ENCODE results near the gene HES1. TPM values are rescaled to one million over a fixed set of nuclear protein-coding genes. Genes with fewer than 3 reads are reported as not detected.

HES1 gene
- total RNA-seq, 1 experiment from 2014 or later = 44.1 TPM

GRCh38 chr3:194154346-194154745, 18.4 kb downstream of the HES1 start:
- no peak for DNase-seq (ENCODE audit: low read depth in 1 of 2, low spot score in 2 of 2)
- Histone ChIP-seq H3K4me3 (no peak overlapping the region), H3K36me3 (no peaks in the 10 kb centered on the region), H3K27ac (no peak overlapping the region), H3K4me1 (replicated peaks) (0 out of 2 replicates have a peak, but pooled peaks cover 4% of the 10 kb centered on the region), H3K9me3 (replicated peaks) (no peaks in the 10 kb centered on the region), H3K27me3 (replicated peaks) (no peaks in the 10 kb centered on the region)

GRCh38 chr3:194156095-194156494, 20.1 kb downstream of the HES1 start:
- H3K9me3 ChIP-seq (replicated peaks) = no peaks in the 10 kb centered on the region
- H3K27ac ChIP-seq = no peak overlapping the region
- H3K4me3 ChIP-seq = no peak overlapping the region
- no peak for DNase-seq (ENCODE audit: low read depth in 1 of 2, low spot score in 2 of 2)
- no peaks in the 10 kb centered on the region for H3K4me1 ChIP-seq (replicated peaks)
- no peaks in the 10 kb centered on the region for H3K27me3 ChIP-seq (replicated peaks)
- H3K36me3 ChIP-seq = no peaks in the 10 kb centered on the region

GRCh38 chr3:194158942-194159439, 23.0 kb downstream of the HES1 start:
- Histone ChIP-seq H3K9me3 (replicated peaks) (no peaks in the 10 kb centered on the region), H3K36me3 (no peaks in the 10 kb centered on the region), H3K4me3 (no peak overlapping the region), H3K4me1 (replicated peaks) (no peaks in the 10 kb centered on the region), H3K27me3 (replicated peaks) (no peaks in the 10 kb centered on the region), H3K27ac (no peak overlapping the region)
- no peak for DNase-seq (ENCODE audit: low read depth in 1 of 2, low spot score in 2 of 2)

DNA sequence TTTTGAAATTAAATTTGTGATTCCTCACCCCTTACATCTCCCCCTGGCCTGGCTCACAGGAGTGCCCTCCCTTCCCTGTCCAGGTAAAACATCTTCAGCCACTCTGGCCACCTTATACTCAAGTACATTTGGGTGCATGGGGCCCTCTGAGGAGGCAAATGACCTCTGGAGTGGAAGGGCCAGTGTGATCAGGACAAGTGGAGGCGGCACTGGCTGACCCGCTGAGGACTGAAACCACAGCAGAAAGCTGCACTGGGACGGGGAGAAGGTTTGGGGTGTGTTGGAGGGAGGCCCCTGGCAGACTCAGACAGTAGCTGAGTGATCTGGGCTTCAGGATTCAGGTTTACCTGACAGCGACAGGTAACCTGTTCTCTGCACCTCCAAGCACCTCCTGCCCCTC, 24.2 kb downstream of the HES1 start:
- no peaks in the 10 kb centered on the region for H3K9me3 ChIP-seq (replicated peaks)
- H3K4me1 ChIP-seq (replicated peaks) = no peaks in the 10 kb centered on the region
- no peak overlapping the region for H3K4me3 ChIP-seq
- no peak for DNase-seq (ENCODE audit: low read depth in 1 of 2, low spot score in 2 of 2)
- no peaks in the 10 kb centered on the region for H3K36me3 ChIP-seq
- no peaks in the 10 kb centered on the region for H3K27me3 ChIP-seq (replicated peaks)
- no peak overlapping the region for H3K27ac ChIP-seq

- DNase-seq (ENCODE audit: low read depth in 1 of 2, low spot score in 2 of 2) = no peak
- H3K9me3 ChIP-seq (replicated peaks) = no peaks in the 10 kb centered on the region
- H3K4me3 ChIP-seq = no peak overlapping the region
- H3K27ac ChIP-seq = no peak overlapping the region
- no peaks in the 10 kb centered on the region for H3K36me3 ChIP-seq
- no peaks in the 10 kb centered on the region; the same call in 1 of the 2 replicates for H3K4me1 ChIP-seq (replicated peaks)
- no peaks in the 10 kb centered on the region for H3K27me3 ChIP-seq (replicated peaks)
These were observed 25.4 kb downstream of the HES1 start for GRCh38 chr3:194161131-194162045.

DNA sequence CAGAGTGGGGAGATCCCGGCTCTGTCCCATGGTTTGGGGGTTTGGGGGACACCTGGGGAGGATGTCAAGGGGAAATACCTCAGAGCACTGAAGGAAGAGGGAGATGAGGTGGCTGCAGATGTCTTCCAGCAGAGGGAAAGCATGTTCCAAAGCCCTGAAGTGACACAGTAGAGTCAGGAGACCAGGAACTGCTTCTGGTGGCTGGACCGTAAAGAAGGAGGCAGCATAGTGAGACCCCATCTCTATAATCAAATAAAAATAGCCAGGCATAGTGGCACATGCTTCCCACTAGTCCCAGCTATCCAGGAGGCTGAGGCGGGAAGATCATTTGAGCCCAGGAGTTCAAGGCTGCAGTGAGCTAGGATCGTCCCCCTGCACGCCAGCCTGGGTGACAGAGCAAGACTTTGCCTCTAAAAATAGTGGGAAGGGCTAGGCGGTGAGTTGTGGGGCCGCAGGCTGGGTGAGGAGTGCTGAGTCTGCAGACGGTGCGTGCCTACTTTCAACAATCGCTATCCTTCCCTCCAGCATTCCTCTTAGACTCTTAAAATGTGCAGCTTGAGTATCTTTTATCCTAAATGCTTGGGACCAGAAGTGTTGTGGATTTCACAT, 26.2 kb downstream of the HES1 start:
- Histone ChIP-seq H3K4me3 (no peak overlapping the region), H3K27me3 (replicated peaks) (no peaks in the 10 kb centered on the region), H3K4me1 (replicated peaks) (peaks cover 6% of the 10 kb centered on the region), H3K27ac (no peak overlapping the region), H3K36me3 (no peaks in the 10 kb centered on the region), H3K9me3 (replicated peaks) (no peaks in the 10 kb centered on the region)
- DNase-seq (ENCODE audit: low read depth in 1 of 2, low spot score in 2 of 2) = no peak

DNA sequence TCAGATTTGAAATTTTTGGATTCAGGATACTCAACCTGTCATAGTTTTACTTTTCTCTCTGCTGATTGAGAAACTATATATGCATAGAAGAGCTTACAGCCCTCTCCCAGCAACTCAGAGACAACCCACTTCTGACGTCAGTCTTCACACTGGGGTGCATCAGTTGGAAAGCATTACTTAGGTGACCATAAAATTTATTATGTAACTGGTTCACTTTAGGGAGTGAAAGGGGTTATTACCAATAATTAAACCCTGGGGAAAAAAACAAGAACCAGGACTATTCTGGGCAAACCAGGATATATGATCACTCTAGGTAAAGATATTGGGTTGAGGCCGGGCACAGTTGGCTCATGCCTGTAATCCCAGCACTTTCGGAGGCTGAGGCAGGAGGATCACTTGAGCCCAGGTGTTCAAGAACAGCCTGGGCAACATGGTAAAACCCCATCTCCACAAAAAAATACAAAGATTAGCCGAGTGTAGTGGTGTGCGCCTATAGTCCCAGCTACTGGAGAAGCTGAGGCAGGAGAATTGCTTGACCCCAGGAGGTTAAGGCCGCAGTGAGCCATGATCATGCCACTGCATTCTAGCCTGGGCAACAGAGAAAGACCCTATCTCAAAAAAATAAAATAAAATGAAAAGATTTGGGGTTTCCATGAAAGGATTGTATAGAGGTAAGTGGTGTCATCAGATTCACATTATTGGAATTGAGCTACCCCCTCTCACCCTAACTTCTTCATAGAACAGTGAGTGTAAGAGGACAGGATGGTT, 27.1 kb downstream of the HES1 start:
- DNase-seq (ENCODE audit: low read depth in 1 of 2, low spot score in 2 of 2) = no peak
- H3K27me3 ChIP-seq (replicated peaks) = no peaks in the 10 kb centered on the region
- H3K27ac ChIP-seq = no peak overlapping the region
- H3K9me3 ChIP-seq (replicated peaks) = no peaks in the 10 kb centered on the region
- H3K4me3 ChIP-seq = no peak overlapping the region
- no peaks in the 10 kb centered on the region for H3K36me3 ChIP-seq
- H3K4me1 ChIP-seq (replicated peaks) = peaks cover 6% of the 10 kb centered on the region

DNA sequence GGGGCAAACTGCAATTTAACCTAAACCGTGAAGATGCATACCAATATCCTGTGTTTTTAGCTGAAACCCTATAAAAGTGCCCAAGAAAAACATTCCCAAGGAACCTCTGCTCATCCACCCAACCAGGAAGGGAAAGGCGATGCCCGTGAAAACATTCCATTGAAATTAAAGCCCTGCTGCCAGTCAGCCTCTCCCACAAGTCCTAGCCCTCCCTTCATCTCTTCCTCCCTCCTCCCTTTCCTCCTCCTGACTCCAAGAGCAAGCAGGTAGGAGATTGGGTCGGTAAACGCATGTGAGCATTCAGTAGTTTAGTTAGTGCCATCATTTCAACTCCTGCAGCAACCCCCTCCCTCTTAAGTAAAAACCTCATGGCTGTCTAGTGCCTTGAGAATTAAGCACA, 27.7 kb downstream of the HES1 start:
- Histone ChIP-seq H3K9me3 (replicated peaks) (no peaks in the 10 kb centered on the region), H3K4me3 (no peak overlapping the region), H3K4me1 (replicated peaks) (peaks cover 6% of the 10 kb centered on the region), H3K27me3 (replicated peaks) (no peaks in the 10 kb centered on the region), H3K36me3 (no peaks in the 10 kb centered on the region), H3K27ac (no peak overlapping the region)
- DNase-seq (ENCODE audit: low read depth in 1 of 2, low spot score in 2 of 2) = no peak

DNA sequence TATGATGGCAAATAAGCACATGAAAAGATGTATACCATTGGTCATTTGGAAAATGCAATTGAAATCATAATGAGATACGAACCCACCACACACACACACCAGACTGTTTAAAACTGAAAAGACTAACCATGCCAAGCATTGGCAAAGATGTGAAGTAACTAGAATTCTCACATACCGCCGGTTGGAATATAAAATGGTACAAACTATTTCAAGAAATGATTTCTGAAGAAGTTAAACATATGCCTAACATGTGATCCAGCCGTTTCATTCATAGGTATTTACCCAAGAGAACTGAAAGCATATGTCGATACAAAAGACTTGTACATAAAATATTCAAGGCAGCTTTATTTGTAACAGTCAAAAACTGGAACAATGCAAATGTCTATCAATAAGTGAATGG, 28.9 kb downstream of the HES1 start:
- H3K27ac ChIP-seq = no peak overlapping the region
- no peak overlapping the region for H3K4me3 ChIP-seq
- no peaks in the 10 kb centered on the region for H3K36me3 ChIP-seq
- H3K9me3 ChIP-seq (replicated peaks) = no peaks in the 10 kb centered on the region
- no peak for DNase-seq (ENCODE audit: low read depth in 1 of 2, low spot score in 2 of 2)
- peaks cover 6% of the 10 kb centered on the region for H3K4me1 ChIP-seq (replicated peaks)
- H3K27me3 ChIP-seq (replicated peaks) = no peaks in the 10 kb centered on the region

GRCh38 chr3:194165271-194166018, 29.5 kb downstream of the HES1 start:
- H3K27me3 ChIP-seq (replicated peaks) = no peaks in the 10 kb centered on the region
- peaks cover 6% of the 10 kb centered on the region for H3K4me1 ChIP-seq (replicated peaks)
- H3K27ac ChIP-seq = no peak overlapping the region
- DNase-seq (ENCODE audit: low read depth in 1 of 2, low spot score in 2 of 2) = no peak
- no peak overlapping the region for H3K4me3 ChIP-seq
- H3K9me3 ChIP-seq (replicated peaks) = no peaks in the 10 kb centered on the region
- H3K36me3 ChIP-seq = no peaks in the 10 kb centered on the region

DNA sequence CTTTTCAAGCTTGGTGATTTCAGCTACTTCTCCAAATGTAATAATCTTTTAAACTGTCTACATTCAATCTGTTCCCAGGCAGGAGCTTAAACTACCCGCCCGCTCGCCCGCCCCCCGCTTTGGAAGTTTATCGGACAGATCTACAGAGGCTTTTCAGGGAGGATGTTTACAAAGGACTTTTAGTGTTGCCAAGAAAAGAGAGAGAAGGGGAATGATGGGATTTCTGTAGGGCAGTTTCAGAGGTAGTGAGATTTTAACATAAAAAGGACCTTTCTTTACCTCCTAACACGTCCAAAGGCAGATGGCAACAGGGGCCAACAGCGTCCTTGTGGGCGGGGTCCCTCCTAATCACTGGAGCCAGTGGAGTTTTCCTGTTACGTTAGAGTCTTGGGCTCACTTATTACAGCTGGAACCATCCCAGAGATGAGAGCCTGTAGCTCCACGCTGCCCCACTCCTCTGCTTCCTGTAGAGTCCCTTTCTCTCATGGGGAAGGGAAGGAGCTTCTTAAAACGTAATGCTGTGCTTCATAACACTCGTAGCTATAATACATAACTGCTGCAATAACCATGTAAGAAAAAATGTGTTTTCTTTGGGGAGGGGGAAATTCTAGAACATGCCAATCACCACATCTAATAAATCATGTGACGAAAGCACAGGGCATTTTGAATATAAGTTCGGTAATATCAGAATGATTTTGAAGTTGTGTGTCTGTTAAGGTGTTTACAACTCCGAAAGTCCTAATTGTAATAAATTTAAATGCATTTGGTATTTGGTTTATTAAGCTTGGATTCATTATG, 30.9 kb downstream of the HES1 start:
- H3K27me3 ChIP-seq (replicated peaks) = no peaks in the 10 kb centered on the region
- no peaks in the 10 kb centered on the region for H3K9me3 ChIP-seq (replicated peaks)
- no peaks in the 10 kb centered on the region for H3K36me3 ChIP-seq
- H3K4me3 ChIP-seq = no peak overlapping the region
- peak in 1 of 2 experiments; percentile 20 for DNase-seq (ENCODE audit: low read depth in 1 of 2, low spot score in 2 of 2)
- no peak overlapping the region for H3K27ac ChIP-seq
- peaks cover 6% of the 10 kb centered on the region for H3K4me1 ChIP-seq (replicated peaks)

DNA sequence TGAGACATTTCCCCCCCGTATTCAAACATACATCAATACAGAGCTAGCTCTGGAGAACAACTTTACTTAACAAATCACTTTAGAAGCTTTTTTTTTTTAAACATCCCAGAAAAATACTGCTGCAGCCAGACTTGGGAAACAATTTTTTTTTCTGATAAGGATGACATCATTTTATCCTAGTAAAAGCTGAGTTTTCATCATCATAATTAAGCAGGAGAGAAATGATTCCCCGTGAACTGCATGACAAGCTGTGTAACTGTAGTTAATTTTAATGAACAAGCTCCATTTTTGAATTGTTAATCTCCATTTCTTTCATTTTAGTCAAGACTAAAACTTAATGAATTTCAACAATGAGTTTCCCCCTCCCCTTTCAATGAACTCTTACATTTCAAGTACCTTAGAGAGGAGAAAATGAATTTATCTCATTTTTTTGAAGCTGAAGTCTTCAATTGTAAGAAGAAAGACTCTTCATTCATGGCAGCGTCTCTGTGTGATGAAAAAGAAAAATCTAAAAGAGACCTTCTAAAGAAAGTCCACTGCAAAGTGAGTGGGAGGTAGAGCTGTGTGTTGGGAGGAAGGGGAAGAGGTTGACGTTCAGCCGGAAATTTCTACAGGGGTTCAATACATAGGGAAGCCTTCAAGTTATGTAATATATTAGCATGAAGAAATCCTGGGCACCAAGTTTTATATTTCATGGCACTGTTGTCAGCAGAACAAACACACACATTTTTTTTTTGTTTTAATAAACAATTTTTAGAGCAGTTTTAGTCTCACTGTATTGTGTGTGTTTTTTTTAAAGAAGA, 31.7 kb downstream of the HES1 start:
- Histone ChIP-seq H3K4me3 (no peak overlapping the region), H3K9me3 (replicated peaks) (no peaks in the 10 kb centered on the region), H3K36me3 (no peaks in the 10 kb centered on the region), H3K27ac (no peak overlapping the region), H3K4me1 (replicated peaks) (peaks cover 6% of the 10 kb centered on the region), H3K27me3 (replicated peaks) (no peaks in the 10 kb centered on the region)
- DNase-seq (ENCODE audit: low read depth in 1 of 2, low spot score in 2 of 2) = no peak
